HG03175 (cell line): ENCODE results near the gene ARHGAP45.
"Not testable (repeated sequence)": the region's sequence is repeated elsewhere in the genome, so short reads cannot be mapped to it uniquely, and the experiment has no call there.

Source experiments
- ATAC-seq: cut with Tn5 transposase; IDR thresholded peaks from one replicate; pipeline ENCODE4 v1.9.1; 2021; ENCODE audit warnings: mild to moderate bottlenecking, moderate library complexity; ENCODE audit not compliant: unreplicated experiment

The ARHGAP45 gene

DNA sequence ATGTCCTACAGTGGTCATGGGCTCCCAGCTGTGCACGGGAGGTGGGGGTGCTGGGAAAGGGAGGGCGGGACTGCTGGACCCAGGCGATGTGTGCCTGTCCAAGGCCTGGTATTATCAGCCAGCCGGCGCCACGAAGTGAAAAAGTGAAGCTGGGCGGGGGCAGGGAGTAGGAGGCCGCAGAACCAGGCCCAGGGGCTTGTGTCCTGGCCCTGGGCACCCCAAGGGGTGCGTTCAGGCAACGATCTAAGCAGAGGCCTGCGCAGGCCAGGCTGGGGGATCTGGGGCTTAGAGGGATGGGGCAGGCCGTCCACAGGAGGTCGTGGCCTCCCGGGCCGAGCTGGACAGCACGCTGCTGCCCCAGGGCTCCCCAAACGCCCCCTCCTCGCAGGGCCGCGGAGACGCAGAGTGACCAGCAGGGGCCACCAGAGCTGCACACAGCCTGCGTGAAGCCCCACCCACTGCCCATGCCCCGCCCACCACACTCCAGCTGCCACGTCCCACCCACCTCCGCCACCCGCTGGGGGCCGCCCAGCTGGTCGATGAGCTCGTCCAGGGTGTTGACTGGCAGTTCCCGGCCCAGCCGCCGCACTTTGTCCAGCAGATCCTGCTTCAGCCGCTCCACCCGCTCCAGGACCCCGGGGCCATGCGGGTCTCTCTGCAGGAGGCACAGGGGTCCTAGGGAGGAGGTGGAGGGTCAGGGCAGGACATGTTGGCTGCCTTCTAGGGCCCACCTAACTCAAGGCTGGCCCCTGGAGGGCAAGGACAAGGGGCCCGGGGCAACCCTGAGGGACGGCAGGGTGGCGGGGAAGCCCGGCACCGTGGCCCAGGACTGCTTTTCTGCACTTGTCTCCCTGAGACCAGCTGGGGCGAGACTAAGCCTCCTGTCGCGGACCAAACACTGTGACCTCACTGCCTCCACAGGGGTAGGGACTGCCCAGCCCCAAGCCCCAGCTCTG, 46.3 kb downstream of the ARHGAP45 start:
- ATAC-seq: peak; percentile 46

GRCh38 chr19:1113986-1114483, 47.1 kb downstream of the ARHGAP45 start:
- ATAC-seq: no peak

DNA sequence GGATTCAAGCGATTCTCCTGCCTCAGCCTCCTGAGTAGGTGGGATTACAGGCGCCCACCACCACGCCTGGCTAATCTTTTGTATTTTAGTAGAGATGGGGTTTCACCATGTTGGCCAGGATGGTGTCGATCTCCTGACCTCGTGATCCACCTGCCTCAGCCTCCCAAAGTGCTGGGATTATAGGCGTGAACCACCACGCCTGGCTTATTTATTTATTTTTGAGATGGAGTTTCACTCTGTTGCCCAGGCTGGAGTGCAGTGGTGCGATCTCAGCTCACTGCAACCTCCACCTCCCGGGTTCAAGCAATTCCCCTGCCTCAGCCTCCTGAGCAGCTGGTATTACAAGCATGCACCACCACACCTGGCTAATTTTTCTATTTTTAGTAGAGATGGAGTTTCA, 47.8 kb downstream of the ARHGAP45 start:
- not testable (repeated sequence) for ATAC-seq

GRCh38 chr19:1115646-1116420, 48.9 kb downstream of the ARHGAP45 start:
- no peak for ATAC-seq

GRCh38 chr19:1116726-1117581, 50.0 kb downstream of the ARHGAP45 start:
- no peak for ATAC-seq

- no peak for ATAC-seq
Measured at GRCh38 chr19:1117654-1118053, 50.7 kb downstream of the ARHGAP45 start.

GRCh38 chr19:1118999-1119398, 52.0 kb downstream of the ARHGAP45 start:
- no peak for ATAC-seq

DNA sequence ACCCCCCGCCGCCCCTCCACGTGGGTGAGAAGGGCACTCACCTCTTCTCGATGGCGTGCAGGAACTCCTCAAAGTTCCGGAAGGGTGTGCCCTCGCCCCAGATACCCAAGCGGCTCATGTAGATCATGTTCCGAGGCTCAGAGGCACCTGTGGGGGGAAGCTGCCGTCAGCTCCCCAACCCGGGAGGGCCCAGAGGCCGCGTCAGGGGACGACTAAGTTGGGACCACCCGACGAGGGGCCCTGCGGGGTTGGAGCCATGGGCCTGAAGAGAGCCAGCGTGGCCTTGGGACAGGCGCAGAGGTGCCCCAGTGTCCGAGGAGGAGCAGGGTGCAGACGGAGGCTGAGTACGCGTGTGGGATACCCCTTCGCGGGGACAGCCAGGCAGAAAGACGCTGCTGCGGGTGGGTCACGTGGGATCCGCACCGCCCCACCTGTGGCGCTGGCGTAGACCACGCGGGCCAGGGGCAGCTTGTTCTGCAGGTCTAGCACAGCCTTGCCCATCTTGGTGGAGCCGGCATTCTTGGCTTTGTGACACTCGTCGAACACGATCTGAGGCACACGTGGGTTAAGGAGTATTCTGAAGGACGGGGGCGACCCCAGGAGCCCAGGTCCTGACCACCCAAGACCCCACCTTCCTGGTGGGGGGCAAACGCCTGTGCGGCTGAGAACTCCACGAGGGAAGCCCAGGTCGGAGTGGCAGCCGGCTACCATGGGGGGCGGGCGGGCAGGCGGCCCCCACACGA, 52.7 kb downstream of the ARHGAP45 start:
- ATAC-seq: no peak

DNA sequence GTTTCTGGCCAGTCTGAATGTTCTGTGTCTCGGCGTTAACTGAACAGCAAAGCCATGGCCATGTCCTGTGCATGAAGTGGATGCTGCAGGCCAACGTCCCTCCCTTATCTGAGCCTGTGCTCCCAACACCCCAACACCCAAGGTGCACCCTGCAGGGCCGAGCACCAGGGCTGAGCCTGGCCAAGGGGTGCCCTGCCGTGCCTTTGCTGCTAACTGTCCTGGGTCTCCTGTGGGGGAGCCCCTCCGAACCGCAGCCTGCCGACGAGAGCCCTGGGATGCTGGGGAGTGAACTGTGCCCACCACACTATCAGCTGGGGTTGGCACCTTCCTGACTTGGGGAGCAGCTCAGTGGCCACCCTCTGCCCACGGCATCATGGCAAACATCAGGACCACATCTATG, 54.4 kb downstream of the ARHGAP45 start:
- no peak for ATAC-seq

- no peak for ATAC-seq
Measured at GRCh38 chr19:1122021-1122971, 55.3 kb downstream of the ARHGAP45 start.

DNA sequence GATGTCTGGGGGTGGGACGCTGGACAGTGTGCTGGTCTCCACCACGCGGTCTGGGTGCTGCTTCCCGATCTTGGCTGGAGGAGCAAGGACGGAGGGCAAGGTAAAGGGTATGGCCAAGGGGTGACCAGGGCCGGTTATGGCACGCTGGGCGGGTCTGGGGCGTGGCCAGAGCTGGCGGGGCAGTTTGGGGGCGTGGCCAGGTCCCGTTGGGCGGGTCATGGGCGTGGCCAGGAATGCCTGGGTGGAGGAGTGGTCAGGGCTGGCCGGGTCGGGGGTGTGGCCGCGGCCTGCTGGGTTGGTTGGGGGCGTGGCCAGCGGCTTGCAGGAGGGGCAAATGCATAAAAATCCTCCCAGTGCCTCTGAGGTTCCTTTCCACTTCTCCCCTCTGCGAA, 56.0 kb downstream of the ARHGAP45 start:
- ATAC-seq: no peak

GRCh38 chr19:1123381-1123780, 56.4 kb downstream of the ARHGAP45 start:
- ATAC-seq: no peak

DNA sequence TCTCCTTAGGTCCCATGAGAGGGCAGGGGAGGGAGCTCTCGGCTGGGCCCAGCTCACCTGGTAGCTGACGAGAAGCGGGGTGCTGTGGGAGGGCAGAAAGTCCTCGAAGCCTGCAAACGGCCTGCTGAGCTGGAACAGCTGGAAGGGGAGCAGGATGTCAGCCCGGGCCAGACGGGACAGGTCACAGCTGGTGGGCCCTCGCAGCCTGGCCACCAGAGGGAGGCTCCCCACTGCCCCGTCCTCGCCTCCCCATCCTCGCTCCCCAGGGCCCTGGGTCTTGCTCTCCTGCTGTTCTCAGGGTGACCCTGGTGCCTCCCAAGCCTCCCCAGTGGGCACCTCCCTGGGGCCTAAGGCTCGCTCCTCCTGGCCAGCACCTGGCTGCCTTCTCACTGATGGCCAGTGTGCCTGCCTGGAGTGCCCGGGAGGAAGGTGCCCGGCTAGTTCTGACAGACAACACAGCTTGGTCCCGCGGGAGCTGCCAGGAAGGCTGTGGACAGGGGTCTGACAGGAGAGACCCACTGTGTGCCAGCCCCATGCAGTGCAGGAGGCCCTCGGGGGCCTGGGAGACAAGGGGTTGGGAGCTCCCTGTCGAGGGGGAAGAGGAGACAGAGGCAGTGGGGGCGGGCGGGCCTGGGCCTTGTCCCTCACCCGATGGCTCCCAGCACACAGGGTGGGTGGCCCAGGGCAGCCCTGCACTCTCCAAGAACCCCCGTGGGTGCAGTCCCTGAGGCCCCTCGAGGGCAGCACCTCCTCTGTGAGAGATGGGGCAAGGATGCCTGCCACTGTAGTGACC, 57.1 kb downstream of the ARHGAP45 start:
- no peak for ATAC-seq

GRCh38 chr19:1125601-1126467, 58.9 kb downstream of the ARHGAP45 start:
- ATAC-seq: no peak

DNA sequence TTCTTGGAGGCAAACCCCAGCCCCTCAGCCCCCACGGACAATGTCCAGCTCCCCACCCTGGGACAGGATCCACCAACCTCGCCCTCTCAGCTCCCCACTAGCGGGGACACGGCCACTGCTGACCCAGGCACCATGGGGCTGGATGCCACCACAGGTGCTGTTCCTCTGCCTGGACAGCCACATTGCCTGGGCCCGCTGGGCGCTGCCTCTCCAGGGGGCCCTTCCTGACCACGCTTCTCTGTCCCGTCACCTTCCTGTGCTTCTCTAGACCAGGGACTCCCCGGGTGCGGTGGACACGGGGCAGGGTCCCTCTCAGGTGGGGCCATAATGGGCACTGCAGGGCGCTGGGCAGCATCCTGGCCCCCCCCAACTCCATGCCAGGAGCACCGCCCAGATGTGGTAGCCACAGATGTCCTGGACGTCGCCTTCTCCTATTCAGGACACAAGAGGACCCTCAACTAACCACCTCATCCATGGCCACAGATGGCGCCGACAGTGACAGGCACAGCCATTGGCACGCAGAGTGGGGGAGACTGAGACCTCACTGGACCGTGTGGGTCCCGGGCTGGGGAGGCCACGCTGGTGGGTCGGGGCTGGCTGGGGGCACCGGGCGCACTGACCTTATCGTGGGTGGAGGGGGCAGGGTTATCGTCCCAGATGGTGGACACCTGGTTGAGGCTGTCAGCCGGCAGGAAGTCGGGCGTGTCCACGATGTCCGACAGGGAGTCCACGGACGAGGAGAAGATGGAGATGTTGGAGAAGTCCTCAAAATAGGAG, 60.2 kb downstream of the ARHGAP45 start:
- no peak for ATAC-seq

DNA sequence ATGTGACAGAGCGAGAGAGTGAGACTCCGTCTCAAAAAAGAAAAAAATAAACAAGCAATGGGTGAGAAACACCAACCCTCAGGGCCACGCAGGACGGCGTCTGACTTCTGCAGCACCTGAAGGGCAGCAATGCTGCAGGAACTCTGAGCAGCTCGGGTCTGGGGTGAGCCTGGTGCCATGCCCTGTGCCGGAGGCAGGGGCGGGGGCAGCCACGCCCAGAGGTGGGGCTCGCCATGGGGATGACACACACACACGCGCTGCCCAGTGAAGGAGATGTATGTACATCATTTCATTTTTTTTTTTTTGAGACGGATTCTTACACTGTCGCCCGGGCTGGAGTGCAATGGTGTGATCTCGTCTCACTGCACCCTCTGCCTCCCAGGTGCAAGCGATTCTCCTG, 61.1 kb downstream of the ARHGAP45 start:
- no peak for ATAC-seq
